KOPT-K1 (cell line): Measurements from ENCODE around the gene UNC13A.

Experiments
- H3K27ac ChIP-seq: fragments of 200-600 bp; sonication (generic); 2 replicates; pipeline ENCODE4 v1.5.1; 2016; ENCODE audit warnings: antibody characterized with exemption, mild to moderate bottlenecking, low read depth, low read length; ENCODE audit not compliant: poor library complexity, severe bottlenecking
- H3K36me3 ChIP-seq: fragments of 200-600 bp; sonication (generic); 2 replicates; pipeline ENCODE4 v1.5.1; 2017; ENCODE audit warnings: antibody characterized with exemption, mild to moderate bottlenecking, low read length, moderate library complexity; ENCODE audit not compliant: insufficient read depth
- H3K9me3 ChIP-seq: fragments of 200-600 bp; sonication (generic); 2 replicates; pipeline ENCODE4 v1.5.1; 2017; ENCODE audit warnings: antibody characterized with exemption, low read length, mild to moderate bottlenecking; ENCODE audit not compliant: insufficient read depth, poor library complexity, severe bottlenecking

UNC13A gene

DNA sequence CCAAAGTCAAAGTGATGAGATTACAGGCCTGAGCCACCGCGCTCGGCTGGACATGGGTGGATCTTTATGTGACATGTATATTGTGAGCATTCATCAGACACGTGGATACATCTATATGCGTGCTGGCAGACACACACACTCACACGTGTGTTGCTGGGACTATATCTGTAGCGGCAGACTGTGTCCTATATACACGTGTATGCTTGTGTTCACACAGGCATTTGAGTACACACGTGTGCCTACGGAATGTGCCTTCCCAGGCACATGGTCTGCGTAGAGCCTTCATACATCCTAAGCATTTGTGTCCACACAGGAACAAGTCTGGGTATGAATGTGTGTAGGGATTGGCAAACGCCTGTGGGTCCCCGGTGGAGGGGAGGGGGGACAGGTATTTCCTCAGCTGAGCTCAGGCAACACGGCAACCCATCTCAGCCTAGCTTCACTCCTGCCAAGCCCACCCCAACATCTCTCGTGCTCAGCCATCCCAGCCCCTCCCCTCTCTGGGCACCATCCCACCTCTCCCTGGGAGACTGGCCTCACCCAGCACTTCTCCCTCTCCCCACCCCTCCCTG, 2.6 kb downstream of the UNC13A start:
- Histone ChIP-seq H3K36me3 (no peaks in the 10 kb centered on the region), H3K9me3 (no peaks in the 10 kb centered on the region), H3K27ac (no peak overlapping the region)

DNA sequence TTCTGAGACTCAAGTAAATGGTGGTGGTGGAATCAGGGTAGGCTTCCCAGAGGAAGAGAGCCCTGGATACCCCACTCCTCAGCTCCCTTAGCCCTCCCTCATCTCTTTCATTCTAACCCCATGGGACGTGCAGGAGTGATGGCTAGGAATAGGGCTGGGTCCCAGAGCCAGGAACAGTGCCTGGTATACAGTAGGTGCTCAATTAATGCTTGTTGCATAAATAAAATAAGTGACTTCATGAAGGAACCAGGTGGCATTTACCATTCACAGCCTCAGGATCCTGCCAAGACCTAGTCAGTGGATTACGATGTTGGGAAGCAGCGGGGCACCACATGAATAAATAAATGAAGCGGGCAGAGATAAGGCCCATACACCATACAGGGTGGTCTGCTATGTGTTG, 3.9 kb downstream of the UNC13A start:
- no peaks in the 10 kb centered on the region for H3K9me3 ChIP-seq
- H3K27ac ChIP-seq = no peak overlapping the region
- no peaks in the 10 kb centered on the region for H3K36me3 ChIP-seq

DNA sequence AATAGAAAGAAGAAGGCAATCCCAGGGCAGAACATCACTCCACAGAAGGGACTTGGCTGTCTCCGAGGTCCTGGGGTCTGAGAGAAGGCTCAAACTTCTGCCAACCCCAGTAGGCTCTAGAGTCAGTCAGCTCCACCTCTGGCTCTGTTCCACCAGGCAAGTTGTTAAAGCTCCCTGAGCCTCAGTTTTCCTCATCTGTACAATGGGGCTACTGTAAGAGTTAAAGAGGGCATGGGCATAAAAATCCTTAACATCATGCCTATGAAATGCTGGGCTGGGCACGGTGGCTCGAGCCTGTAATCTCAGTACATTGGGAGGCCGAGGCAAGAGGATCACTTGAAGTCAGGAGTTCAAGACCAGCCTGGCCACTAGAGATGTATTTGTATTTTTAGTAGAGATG, 5.1 kb downstream of the UNC13A start:
- Histone ChIP-seq H3K36me3 (no peaks in the 10 kb centered on the region), H3K9me3 (no peaks in the 10 kb centered on the region), H3K27ac (no peak overlapping the region)

- no peaks in the 10 kb centered on the region for H3K36me3 ChIP-seq
- H3K9me3 ChIP-seq = no peaks in the 10 kb centered on the region
Measured at GRCh38 chr19:17682273-17682672, 5.9 kb downstream of the UNC13A start.

DNA sequence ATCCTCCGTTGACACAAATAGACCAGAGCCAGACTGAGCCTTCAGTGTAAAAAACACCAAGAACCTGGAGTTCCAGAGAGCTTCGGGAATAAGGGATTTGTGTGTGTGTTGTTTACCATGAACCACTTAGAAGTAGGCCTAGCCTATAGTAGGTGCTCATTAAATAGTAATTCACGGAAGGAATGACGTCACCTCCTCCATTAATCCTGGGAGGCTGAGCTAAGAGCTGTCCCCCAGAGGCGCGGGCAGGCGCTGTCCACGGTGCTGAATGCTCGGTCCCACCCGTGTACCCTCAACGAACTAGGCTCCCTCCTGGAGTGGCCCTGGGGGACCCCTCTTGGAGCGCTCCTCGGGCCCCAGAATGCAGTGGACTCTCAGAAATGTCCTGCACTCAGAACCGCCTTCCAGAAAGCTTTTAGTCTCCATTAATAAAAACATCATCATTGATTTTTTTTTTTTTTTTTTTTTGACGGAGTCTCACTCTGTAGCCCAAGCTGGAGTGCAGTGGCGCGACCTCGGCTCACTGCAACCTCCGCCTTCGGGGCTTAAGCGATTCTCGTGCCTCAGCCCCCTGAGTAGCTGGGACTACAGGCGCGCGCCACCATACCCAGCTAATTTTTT, 6.5 kb downstream of the UNC13A start:
- no peaks in the 10 kb centered on the region for H3K9me3 ChIP-seq
- H3K36me3 ChIP-seq = no peaks in the 10 kb centered on the region
- H3K27ac ChIP-seq = no peak overlapping the region

More at GRCh38 chr19:17682273-17682672, 5.9 kb downstream of the UNC13A start:
- no peak overlapping the region for H3K27ac ChIP-seq

GRCh38 chr19:17680230-17680722, 7.9 kb downstream of the UNC13A start:
- H3K27ac ChIP-seq = no peak overlapping the region
- no peaks in the 10 kb centered on the region for H3K9me3 ChIP-seq
- no peaks in the 10 kb centered on the region for H3K36me3 ChIP-seq

DNA sequence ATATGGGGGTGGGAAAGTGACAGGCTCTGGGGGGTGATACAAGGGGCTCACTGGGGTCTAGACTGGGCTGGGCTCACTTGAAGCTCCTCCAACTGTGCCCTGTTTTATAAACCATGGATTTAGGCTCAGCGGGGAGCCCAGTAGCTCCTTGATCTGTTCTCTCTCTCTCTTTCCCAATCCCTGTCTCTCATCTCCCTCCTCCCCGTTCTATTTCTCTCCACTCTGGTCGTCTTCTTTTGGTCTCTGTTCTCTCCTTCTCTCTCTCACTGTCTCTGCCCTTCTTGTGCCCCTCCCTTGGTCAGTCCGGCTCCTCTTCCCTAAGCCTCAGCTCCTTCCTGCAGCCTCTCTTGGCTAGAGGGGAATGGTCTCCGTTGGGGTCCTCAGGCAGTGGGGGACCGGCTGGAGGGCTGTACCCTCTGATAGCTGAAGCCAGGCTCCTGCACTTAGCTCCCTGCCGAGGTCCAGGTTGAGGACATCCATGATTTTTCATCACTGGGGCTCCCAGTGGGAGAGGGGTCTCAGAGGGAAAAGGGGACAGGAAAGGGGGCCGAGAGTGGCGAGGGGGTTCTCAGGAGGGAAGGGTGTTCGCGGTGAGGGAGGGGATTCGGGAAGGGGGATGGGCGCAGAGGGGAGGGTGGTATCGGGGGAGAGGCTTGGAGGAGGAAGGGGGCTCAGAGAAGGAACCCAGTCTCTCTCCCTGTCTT, 8.5 kb downstream of the UNC13A start:
- no peaks in the 10 kb centered on the region for H3K36me3 ChIP-seq
- H3K27ac ChIP-seq = no peak overlapping the region
- H3K9me3 ChIP-seq = no peaks in the 10 kb centered on the region

GRCh38 chr19:17678836-17679235, 9.3 kb downstream of the UNC13A start:
- Histone ChIP-seq H3K9me3 (no peaks in the 10 kb centered on the region), H3K27ac (no peak overlapping the region)

GRCh38 chr19:17677002-17677401, 11.2 kb downstream of the UNC13A start:
- Histone ChIP-seq H3K27ac (no peak overlapping the region), H3K9me3 (peaks cover 2% of the 10 kb centered on the region)

More at GRCh38 chr19:17678836-17679235, 9.3 kb downstream of the UNC13A start:
- no peaks in the 10 kb centered on the region for H3K36me3 ChIP-seq

DNA sequence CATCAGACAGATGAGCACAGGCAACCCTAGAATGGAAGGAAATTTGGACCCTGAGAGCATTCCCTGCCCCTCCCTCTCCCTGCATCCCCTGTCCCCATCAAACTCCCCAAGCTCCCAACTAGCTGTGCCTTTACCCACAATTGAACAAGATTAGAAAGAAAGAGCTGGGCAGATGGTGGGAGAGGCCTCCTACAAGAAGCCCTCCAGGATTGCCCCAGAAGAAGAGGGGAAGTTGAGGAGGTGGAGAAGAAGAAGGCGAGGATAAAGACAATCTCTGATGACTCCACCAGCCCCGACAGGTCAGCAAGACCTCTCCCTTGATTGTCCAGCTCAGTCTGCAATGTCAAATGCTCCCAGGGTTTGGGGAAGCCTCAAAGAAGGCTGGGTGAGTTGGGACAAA, 11.9 kb downstream of the UNC13A start:
- H3K36me3 ChIP-seq = no peaks in the 10 kb centered on the region
- peaks cover 5% of the 10 kb centered on the region for H3K9me3 ChIP-seq
- H3K27ac ChIP-seq = no peak overlapping the region

More at GRCh38 chr19:17677002-17677401, 11.2 kb downstream of the UNC13A start:
- H3K36me3 ChIP-seq = no peaks in the 10 kb centered on the region

- Histone ChIP-seq H3K27ac (no peak overlapping the region), H3K36me3 (no peaks in the 10 kb centered on the region), H3K9me3 (peaks cover 5% of the 10 kb centered on the region)
Measured at GRCh38 chr19:17673937-17674799, 14.0 kb downstream of the UNC13A start.

DNA sequence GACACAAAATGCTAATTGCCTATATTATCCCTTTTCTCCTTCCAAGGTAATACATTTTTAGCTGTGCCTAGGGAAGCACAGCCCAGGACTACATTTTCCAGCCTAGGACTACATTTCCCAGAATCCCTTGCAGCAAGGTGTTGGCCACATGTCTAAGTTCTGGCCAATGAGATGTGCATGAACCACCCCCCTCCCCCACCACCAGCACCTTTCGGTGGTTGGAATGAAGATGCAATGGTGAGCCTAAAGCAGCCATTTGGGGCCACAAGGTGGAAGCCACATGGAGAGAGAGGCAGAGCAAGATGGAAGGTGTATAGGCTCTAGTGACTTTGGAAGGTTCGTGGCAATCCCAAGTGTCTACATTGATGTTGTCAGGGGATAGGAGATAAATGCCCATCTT, 16.2 kb downstream of the UNC13A start:
- no peaks in the 10 kb centered on the region for H3K36me3 ChIP-seq
- H3K9me3 ChIP-seq = peaks cover 5% of the 10 kb centered on the region
- no peak overlapping the region for H3K27ac ChIP-seq

- Histone ChIP-seq H3K36me3 (no peaks in the 10 kb centered on the region), H3K9me3 (peaks cover 19% of the 10 kb centered on the region), H3K27ac (no peak overlapping the region)
Measured at GRCh38 chr19:17669419-17669818, 18.7 kb downstream of the UNC13A start.

DNA sequence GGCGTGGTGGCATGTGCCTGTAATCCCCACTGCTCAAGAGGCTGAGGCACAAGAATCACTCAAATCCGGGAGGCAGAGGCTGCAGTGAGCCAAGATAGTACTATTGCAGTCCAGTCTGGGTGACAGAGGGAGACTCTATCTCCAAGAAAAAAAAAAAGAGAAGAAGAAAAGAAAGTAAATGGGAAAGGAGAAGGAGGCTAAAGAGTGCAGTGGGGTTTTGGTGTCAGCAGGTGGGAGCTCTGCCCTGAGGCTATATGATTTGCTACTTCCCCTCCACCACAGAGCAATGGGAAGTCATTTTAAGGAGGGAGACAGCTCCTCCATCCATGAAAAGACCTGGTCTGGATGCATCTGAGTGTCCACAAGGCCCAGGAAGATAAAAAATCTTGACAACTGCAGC, 23.1 kb downstream of the UNC13A start:
- Histone ChIP-seq H3K27ac (no peak overlapping the region), H3K36me3 (no peaks in the 10 kb centered on the region), H3K9me3 (peaks cover 20% of the 10 kb centered on the region)

GRCh38 chr19:17659996-17660395, 28.2 kb downstream of the UNC13A start:
- H3K36me3 ChIP-seq = no peaks in the 10 kb centered on the region
- H3K27ac ChIP-seq = no peak overlapping the region
- peaks cover 12% of the 10 kb centered on the region for H3K9me3 ChIP-seq
